HG03159 (cell line): ENCODE data around the gene GPR143.

Experiments used
- ATAC-seq: cut with Tn5 transposase; IDR thresholded peaks from one replicate; pipeline ENCODE4 v1.9.1; 2021; ENCODE audit warnings: mild to moderate bottlenecking, moderate library complexity; ENCODE audit not compliant: unreplicated experiment

GPR143 gene

DNA sequence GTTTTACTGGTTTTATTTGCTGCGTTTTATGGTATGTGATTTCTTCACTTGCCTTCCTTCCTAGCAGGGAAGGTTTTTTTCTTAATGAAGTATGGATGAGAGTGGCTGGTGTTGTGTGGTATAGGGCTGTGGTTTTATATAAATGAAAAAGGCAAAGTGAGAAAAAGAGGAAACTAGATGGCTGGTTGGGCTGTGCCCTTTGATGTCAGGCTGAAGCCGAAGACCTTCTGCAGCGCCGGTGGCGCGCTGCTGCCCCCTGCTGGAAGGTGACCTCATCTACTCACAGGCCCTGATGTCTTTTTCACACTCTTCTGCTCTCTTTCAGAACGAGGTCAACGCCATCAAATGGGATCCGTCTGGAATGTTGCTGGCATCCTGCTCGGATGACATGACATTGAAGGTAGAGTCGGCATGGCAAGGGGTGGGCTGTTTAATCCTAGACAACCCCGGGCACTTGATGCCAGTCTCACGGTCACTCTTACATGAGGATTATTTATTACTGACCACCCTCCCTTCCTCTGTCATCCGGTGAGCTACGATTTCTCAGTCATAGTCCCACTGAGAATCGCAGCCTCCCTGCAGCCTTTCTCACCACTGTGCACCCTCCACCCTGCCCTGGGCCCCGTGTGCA is 56.6 kb downstream of the GPR143 start:
- ATAC-seq, result peak; percentile 86

DNA sequence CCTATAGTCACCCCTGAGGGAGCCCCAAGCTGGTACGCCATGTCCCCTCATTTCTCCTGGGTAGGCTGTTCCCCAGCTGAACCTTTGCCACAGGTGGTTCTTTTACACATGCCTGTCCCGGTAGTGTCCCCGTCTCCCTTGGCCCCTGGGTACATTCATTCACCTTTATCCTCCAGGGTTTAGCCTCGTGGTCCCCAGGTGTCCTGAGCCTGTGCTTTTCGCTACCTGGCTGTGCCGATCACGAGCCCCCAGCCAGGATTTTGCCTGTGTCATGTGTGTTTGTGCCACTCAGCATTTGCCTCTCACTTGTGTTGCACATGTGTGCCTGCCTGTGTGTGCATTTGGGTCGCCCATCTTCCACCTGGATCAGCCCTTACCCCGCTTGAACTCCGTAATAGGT is 57.6 kb downstream of the GPR143 start:
- no peak for ATAC-seq

DNA sequence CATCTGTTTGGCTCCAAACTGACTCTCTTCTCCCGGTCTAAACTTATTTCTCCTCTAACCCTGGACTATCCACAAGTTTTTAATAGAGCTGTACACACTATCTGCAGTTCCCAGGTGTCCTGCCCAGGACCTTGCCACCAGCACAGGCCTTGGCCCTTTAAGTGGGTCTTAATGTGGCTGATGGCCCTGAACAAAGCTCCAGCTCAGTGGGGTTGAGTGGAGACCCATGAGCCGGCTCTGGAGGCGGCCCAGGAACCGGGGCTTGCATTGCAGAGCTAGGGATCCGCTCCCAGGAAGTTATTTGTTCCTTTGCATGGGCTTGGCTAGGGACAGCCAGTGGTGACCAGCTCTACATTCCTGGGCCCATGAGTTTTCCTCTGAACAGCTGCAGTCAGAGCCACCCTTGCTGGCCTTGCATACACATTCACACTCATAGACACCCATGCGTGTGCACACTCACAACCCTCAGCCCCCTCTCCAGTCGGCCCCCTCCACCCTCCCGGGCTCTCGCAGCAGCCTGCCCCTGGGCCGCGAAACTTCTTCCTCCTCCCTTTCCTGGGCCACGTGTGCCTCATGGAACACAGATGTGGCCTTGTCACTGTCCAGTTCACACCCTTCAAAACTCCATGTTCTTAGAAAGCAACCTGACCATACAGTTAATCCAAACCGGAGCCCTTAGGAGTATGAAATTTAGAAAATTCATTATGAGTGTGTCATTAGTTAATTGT is 58.2 kb downstream of the GPR143 start:
- no peak for ATAC-seq

DNA sequence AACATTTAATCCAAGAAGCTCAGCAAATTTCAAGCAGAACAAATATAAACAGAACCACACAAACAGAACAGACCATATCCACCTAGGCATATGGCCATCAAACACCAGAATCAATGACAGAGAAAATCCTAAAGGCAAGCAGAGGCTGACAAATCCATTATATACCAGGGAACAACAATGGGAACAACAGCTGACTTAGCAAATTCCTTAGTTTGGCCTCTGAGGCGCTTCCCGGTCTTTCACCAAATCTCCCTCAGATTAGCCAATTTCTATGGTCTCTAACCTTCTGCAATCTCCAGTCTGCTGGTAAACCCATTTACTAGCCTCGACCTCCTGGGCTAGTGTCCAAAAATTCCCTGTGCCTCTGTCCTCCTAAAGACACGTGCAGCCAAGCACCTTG is 59.2 kb downstream of the GPR143 start:
- no peak for ATAC-seq

DNA sequence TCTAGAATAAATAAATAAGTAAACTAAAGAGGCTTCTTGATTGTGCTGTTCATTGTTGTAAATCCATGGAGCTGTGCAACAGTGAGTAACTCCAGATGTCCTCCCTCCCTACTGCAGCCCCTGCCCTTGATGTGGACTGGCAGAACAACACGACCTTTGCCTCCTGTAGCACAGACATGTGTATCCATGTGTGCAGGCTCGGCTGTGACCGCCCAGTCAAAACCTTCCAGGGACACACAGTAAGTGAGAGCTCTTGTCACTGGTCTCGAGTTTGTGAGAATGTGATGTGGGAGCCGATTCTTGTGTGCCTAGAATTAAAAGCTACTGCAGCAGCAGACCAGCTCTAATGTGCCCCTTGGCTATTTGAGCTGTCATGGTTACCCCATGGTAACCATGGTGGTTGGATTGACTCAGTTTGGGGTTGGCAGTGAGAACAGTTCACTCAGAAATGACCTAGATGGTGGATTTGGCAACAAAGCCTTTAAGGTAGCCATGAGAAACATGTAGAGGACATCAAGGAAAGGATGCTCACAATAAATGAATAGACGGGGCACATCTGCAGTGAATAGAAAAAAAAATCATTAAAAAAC is 60.7 kb downstream of the GPR143 start:
- ATAC-seq, result no peak

DNA sequence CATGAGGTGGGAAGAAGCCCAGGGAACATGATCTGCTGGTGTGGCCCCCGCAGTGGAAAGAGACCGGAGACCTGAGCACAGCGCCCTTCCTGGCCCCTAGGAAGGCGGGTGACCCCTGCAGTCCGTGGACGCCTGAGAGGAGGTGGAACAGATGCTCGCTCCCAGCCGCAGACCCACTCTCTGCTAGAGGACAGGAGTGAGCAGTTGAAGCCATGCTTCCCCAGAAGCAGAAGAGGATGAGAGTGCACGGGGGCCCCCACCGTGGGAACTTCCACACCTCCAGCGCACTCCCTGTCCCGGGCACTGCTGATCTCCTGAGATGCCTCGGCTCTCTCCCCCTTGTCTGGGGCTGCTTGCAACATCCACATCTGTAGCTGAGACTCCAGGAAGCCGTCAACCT is 62.2 kb downstream of the GPR143 start:
- ATAC-seq, result no peak

DNA sequence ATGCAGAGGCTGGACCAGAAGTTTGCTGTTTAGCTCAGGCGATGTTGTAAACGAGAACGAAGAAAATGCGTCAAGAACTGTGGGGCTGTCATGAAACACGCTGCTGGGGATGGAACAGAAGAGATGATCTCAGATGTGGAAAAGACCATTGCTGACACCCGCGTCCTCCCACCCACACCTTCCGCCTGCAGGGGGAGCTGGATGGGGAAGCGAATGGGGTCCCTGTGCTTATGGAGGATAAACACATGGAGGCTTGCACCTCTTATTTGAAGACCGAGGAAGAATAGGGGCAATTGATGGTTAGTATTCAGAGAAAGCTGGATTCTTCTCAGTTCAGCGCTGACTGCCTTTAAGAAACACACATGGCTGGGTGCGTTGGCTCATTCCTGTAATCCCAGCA is 63.9 kb downstream of the GPR143 start:
- no peak for ATAC-seq

DNA sequence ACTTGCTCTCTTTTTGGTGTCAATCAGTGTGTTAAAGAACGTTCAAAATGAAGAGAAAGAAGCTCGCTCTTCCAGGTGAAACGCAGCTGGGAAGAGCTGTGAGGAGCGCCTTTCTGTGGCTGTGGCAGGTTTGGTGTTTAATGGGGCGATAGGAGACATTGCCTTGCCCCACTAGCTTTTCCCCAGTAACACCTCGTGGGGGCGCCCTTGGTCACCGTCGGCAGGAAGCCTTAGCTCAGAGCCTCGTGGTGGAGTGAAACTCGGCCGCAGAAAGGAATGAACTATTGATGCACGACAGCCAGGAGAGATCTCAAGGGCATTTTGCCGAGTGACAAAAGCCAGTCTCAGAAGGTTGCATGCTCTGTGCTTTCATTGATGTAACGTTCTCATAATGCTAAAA is 65.1 kb downstream of the GPR143 start:
- no peak for ATAC-seq

DNA sequence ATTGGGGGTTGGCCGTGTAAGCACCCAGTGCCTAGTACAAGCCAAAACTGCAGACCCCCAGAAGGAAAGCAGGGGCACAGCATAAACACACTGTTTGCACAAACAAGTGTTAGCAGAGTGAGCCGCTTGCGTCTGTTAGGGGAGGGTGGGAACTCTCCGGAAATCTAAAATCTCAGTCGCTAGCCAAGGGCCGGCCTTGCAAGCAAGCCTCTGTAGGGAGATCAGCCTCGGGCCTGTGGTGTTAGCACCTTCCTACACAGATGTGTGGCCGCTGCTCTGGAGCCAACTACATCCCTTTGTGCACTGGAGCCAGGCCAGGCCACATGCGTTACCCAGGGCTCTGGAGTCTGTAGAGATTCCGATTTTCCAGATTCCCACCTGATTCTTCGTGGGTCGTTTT is 67.1 kb downstream of the GPR143 start:
- ATAC-seq, result no peak

DNA sequence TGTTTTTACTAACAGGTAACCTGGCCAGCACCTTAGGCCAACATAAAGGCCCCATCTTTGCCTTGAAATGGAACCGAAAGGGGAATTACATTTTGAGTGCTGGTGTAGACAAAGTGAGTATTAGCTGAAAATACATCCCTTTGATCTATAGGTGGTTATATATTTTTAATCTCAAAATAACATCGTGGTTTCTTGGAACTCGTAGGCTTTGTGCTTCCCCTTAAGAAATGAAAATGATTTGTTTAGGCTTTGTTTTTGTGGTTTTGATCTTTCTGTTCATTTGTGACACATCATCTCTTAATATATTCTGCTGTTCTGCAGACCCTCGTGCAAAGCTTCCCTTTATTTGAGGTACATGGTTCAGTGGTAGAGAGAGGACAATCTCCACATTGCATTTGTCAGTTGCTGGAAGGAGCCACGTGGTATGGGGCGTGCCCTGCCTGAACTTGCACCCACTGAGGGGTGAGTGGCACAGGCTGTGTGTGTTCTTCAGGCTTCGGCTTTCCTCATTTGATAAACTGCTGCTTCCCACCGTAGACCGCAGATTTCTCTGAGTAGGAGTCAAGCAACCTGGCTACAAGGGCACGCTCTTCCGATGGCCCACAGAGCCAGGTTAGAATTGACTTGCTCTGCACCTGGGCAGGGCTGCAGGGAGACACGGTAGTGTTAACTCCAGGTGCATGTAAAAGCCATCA is 72.2 kb downstream of the GPR143 start:
- no peak for ATAC-seq

DNA sequence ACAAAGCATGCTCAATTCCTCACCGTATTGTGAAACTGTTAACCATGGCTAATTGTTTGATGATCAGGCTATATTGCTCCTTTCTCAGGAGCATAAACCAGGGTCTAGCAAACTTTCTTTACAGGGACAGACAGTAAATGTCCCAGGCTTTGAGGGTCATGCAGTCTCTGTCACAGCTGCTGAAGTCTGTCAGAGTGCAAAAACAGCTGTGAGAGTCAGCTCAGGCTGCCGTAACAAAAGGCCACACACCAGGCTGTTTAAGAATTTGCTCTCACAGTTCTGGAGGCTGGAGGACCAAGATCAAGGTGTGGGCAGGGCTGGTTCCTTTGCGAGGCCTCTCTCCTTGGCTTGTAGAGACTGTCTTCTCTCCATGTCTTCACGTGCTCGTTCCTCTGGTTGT is 75.6 kb downstream of the GPR143 start:
- no peak for ATAC-seq

DNA sequence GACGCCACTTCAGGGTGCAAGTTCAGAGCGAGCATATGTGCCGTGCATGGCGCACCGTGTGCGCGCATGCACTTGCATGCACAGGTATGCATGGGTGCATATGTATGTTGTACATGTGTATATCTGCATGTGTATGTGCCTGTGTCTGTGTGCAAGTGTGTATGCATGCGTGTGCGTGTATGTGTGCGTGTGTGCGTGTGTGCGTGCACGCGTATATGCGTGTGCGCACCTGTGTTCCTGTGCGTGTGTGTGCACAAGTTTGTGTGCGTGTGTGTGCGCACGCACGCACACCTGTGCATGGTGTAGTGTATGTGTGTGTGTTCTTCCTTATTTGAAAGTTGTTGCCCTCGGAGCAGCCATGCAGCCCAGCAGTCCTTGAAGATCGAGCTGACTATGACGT is 76.8 kb downstream of the GPR143 start:
- no peak for ATAC-seq

DNA sequence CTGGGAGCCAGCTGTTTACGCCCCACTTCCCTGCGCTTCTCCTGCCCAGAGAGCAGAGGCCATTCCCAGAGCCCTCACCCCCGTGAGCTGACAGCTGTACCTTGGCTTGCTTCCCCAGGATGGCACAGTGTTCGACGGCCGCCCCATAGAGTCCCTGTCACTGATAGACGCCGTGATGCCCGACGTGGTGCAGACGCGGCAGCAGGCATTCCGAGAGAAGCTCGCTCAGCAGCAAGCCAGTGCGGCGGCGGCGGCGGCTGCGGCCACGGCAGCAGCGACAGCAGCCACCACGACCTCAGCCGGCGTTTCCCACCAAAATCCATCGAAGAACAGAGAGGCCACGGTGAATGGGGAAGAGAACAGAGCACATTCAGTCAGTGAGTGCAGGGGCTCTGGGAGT is 77.7 kb downstream of the GPR143 start:
- ATAC-seq, result no peak

DNA sequence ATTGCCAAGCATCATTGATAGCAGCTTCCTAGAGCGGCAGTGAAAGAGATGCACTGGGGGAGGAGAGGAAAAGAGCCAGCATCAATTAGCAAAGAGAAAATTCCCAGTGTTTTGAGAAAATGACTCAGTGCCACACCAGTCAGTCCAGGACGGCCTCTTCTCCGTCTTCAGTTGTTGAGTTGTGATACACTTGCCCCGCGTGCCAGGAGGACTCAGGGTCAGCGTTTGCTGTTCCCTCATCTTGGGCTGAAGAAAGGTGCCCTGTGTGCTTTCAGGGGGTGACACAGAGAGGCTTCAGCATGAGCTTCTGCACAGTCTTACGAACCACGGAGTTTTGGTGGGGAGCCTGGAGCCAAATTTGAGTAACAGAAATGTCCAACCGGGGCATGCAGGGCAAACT is 82.3 kb downstream of the GPR143 start:
- ATAC-seq, result no peak

DNA sequence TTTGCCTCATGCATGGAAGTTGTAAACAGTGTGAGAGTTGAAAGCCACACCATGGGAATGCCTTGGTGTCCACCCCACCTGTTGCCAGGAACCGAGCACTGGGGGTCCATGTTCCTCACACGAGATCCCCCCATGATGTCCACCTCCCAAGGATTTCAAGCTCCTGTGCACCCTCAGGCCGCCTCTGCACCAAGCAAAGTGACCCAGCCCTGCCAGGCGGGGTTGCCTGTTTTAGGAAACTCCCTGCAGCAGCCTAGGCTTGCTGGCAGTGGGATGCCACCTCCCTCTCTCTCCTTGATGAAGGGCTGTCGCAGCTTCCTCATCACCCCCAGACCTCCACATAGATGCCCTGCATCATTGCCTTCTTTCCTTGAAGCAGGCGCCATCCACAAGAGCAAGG is 82.8 kb downstream of the GPR143 start:
- no peak for ATAC-seq

DNA sequence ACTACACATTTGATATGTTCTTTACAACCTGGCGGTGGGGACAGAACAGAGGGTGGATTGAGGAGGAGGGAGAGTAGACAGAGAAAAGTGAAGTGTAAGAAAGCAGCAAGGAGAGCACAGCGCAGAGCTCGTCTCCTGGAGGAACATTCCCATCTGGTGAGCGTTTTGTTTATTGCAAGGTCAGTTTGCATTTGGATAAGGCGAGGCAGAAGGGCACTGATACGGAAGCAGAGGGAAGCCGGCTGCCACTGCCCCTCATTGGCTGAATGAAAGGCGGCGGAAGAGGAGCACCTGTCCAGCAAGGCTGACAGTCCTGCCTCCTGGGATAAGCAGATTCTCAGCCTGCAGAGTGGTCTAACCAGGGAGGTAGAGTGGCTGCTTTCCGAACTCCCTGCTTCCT is 83.2 kb downstream of the GPR143 start:
- no peak for ATAC-seq

DNA sequence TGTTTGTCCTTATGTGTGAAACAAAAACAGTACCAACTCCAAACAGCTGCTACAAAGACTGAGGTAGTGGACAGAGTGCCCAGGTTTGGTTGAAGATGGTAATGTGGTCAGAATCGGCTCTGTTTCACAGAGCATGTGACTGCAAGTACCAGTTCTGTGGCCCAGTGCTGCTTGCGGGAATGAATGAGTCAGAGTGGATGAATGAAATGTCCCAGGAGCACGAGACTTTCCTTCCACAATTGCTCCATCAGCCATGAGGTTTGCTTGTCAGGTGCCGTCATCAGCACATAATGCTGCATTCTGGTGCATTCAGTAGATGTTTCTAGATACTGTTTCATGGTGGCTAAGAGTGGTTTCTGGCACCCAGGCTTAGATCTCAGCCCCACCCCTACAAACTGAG is 84.2 kb downstream of the GPR143 start:
- no peak for ATAC-seq

DNA sequence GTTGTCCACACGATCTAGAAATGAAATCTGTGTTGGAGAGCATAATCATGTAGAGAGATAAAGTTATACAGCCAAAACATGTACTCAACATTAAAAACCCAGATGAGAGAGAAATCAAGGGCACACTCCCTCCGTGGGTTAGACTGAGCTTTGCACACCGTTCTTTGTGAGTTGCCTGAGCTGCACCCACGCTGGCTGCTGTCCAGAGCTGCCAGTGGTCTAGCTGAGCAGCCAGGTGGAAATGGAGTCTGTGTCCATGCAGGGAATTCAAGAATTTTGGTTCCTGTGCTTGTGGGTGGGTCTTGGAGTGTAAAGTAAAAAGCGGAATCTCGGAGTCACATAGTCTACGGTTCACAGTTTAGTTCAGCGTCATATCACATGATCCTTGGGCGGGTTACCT is 84.6 kb downstream of the GPR143 start:
- no peak for ATAC-seq

DNA sequence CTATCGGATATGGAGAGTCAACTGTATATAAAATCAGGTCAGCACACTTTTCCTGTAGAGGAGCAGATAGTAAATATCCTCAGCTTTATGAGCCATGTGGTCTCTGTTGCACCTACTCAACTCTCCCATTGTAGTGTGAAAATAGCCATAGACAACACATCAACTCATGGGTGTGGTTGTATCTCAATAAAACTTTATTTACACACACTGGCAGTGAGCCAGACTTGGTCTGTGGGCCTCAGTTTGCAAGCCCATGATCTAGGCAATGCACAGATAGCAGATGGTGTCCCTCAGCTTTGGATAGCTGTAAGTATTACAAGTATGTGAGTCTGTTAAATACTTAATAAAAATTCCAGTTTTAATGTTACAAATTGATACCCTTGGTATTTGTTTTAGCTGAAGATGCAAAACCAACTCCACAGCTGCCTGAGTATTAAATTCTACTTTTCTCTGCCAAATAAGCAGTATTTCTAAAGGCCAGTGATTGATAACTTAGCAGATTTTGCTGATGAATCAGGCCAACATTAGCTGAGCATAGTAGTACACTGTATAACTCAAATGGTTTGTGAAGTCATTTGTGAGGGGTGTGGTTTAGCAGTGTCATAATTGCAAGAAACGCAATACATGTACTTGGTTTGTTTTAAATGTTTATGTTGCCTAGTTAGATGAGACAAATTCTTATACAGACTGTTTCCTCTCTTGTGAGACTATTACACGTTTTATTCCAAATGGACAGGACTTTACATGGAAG is 87.3 kb downstream of the GPR143 start:
- no peak for ATAC-seq

DNA sequence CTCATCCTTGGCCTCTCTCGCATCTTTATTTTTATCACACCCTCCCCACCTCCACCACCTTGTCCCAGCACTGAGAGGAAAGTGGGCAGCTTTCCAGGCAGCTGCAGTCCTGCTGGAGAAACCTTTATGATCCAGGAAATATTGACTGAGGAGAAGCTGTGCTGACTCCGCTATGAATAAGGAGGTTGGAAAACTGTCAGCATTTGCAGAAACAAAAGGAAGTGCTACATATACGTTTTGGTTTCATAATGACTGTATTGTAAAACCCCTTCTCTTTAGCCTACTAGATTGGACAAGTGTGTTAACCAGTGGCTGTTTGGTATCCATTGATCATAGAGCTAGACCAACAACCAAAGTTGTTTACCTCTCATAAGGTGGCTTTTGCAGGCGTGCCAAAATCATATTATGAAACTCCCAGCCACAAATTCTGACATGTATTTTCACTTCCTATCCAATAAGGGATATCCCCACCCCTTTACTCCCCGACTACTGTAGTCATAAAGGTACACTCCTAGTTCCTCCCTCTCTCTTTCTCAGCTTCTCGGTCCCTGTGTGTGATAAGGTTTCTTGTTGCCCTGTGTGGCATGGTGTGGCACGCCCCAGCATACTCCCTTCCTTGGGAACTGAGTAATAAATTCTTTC is 88.4 kb downstream of the GPR143 start:
- peak; percentile 97 for ATAC-seq

DNA sequence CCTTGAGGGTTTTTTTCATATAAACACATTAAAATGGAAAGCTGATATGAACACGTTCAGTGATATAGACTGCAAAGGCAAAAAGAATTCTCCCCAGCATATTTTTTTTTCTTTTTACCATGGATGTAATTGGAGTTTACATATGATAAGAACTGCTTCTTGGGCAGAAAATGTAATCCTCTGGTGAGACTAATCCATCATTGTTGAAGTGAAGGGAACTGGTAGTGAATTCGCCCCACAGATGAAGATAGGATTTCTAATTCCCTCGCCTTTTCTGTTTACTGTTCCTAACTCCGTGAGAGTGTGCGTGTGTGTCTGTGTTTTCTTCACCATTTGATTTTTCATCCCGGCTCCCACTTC is 88.9 kb downstream of the GPR143 start:
- no peak for ATAC-seq
